Measurements from ENCODE around the gene KLHL14.

KLHL14 gene

GRCh38 chr18:32777049-32777448 lies 4.2 kb upstream of the KLHL14 start:
- no peak for TF ChIP-seq POLR2A (IDR thresholded peaks at IDR 0.05; ENCODE audit: low read length)
- TF ChIP-seq GATA1 (IDR thresholded peaks at IDR 0.05; ENCODE audit: low read depth, low read length) = no peak
- DNase-seq = no peak

- TF ChIP-seq GATA1 (IDR thresholded peaks at IDR 0.05; ENCODE audit: low read depth, low read length) = no peak
- TF ChIP-seq POLR2A (IDR thresholded peaks at IDR 0.05; ENCODE audit: low read length) = no peak
- DNase-seq = no peak
Measured at GRCh38 chr18:32776561-32776960, 3.7 kb upstream of the KLHL14 start.

- TF ChIP-seq POLR2A (IDR thresholded peaks at IDR 0.05; ENCODE audit: low read length) = no peak
- no peak for TF ChIP-seq GATA1 (IDR thresholded peaks at IDR 0.05; ENCODE audit: low read depth, low read length)
- no peak for DNase-seq
Measured at GRCh38 chr18:32775628-32776027, 2.8 kb upstream of the KLHL14 start.

GRCh38 chr18:32773382-32773712 lies 524 bp upstream of the KLHL14 start:
- no peak for DNase-seq
- TF ChIP-seq GATA1 (IDR thresholded peaks at IDR 0.05; ENCODE audit: low read depth, low read length) (no peak), POLR2A (IDR thresholded peaks at IDR 0.05; ENCODE audit: low read length) (no peak)

GRCh38 chr18:32771871-32772580 lies 797 bp downstream of the KLHL14 start:
- TF ChIP-seq POLR2A (IDR thresholded peaks at IDR 0.05; ENCODE audit: low read length) (no peak), GATA1 (IDR thresholded peaks at IDR 0.05; ENCODE audit: low read depth, low read length) (no peak)
- DNase-seq = no peak

DNA sequence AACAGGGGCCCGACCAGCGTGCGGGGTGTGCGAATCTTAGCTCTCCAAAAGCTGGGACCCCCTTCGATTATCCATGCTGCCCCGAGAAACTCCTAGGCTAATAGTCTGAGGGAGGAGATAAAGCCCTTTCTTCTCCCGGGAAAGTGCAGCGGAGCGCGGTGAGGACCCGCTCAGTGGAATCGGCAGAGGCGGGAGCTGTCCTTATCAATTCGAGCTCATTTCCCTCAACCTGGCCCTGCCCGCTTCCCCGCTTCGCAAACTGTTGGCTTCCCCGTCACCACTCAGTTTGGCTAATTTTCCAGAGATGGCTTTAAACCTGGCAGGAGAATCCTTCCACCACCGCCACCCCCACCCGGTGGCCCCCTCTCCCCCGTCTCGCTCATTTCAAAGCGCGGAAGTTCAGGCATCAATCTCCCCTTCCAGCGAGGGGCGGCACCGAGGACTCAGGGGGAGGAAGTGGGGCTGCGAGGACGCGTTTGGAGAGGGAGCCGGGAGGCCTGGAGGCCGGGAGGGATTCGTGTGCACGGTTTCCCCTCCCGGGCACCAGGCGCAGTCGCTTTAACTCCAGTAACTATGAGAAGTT lies 1.6 kb downstream of the KLHL14 start:
- DNase-seq = no peak
- TF ChIP-seq POLR2A (IDR thresholded peaks at IDR 0.05; ENCODE audit: low read length) = no peak
- no peak for TF ChIP-seq GATA1 (IDR thresholded peaks at IDR 0.05; ENCODE audit: low read depth, low read length)

DNA sequence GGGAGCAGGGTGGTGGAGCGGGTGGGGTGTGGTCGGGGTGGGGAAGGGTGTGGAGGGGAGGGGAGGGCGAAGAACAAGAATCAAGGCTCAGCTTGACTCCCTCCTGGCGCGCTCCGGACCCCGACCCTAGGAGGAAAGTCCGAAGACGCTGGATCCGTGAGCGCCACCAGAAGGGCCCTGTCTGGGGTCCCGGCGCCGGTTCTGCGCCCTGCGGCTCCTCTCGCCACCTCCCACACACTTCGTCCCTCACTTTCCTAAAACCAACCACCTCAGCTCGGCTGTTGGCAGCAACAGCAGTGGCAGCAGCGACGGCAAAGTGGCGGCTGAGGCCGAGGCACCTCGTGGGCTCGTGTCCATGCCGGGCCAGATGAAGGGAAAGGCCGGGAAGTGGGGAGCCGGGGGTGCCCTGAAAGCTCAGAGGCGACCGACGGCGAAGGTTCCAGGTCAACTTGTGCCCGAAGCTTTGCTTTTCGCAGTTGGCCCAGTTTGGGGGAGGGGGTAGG lies 2.1 kb downstream of the KLHL14 start:
- DNase-seq = no peak
- TF ChIP-seq POLR2A (IDR thresholded peaks at IDR 0.05; ENCODE audit: low read length) (no peak), GATA1 (IDR thresholded peaks at IDR 0.05; ENCODE audit: low read depth, low read length) (no peak)

DNA sequence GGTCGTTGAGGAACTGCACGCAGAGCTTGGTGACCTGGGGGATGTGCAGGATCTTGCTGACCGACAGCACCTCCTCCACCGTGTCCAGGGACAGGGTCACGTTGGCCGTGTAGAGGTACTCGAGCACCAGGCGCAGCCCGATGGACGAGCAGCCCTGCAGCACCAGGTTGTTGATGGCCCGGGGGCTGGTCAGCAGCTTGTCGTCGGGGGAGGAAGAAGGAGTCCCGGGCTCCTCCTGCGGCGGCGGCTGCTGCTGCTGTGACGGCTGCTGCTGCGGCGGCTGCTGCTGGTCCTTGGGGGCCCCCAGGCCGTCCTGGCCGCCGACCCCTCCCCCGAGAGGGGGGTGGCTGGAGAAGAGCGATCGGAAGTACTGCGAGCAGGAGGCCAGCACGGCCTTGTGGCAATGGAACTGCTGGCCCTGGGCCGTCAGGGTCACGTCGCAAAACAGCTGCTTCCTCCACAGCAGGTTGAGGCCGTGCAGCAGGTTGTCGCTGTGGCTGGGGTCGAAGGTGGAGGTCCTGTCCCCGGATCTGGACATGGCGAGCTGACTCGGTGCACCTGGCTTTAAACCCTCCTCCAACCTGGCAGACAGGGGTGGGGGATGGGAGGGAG lies 2.7 kb downstream of the KLHL14 start:
- TF ChIP-seq POLR2A (IDR thresholded peaks at IDR 0.05; ENCODE audit: low read length) (no peak), GATA1 (IDR thresholded peaks at IDR 0.05; ENCODE audit: low read depth, low read length) (no peak)
- DNase-seq = no peak

DNA sequence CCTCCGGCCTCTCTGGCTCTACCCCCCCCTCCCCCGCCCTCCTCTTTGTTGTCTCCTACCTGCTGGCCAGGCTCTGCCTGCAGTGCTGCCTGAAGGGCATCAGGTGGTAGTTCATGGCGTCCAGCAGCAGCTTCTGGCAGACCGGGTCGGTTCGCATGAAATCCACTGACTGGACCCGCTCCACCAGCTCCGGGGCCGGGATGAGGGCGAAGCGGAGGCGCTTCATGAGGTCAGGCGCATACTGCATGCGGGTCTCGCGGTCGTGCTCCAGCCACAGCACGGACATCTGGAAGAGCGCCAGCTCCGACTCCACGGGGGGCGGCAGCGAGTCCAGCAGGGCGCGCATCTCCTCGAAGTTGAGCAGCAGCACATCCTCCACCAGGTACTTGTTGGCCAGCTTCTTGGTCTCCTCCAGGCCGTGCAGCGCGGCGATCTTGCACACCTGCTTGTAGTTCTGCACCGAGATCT lies 3.2 kb downstream of the KLHL14 start:
- TF ChIP-seq GATA1 (IDR thresholded peaks at IDR 0.05; ENCODE audit: low read depth, low read length) (no peak), POLR2A (IDR thresholded peaks at IDR 0.05; ENCODE audit: low read length) (no peak)
- no peak for DNase-seq

GRCh38 chr18:32769071-32769585 lies 3.7 kb downstream of the KLHL14 start:
- no peak for DNase-seq
- TF ChIP-seq POLR2A (IDR thresholded peaks at IDR 0.05; ENCODE audit: low read length) (no peak), GATA1 (IDR thresholded peaks at IDR 0.05; ENCODE audit: low read depth, low read length) (no peak)

DNA sequence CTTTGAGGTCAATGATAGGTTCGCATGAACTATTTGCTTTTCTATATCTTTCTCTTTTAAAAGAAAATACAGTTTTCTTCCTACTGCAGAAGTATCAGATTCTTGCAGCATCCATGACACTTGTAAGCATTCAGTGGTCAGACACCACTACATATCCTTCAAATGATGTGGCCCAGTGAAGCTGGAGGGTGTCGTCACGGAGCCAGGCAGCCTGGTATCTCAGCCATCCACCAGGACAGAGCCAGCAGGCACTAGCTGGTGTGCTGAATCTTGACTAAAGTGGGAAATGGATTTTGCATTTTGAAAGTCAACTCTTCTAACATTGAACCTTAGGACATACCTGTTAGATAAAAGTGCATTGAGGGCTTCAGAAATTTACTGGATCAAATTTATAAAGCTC lies 5.4 kb downstream of the KLHL14 start:
- no peak for DNase-seq
- TF ChIP-seq GATA1 (IDR thresholded peaks at IDR 0.05; ENCODE audit: low read depth, low read length) (no peak), POLR2A (IDR thresholded peaks at IDR 0.05; ENCODE audit: low read length) (no peak)

GRCh38 chr18:32764611-32765244 lies 8.1 kb downstream of the KLHL14 start:
- no peak for DNase-seq
- TF ChIP-seq POLR2A (IDR thresholded peaks at IDR 0.05; ENCODE audit: low read length) (no peak), GATA1 (IDR thresholded peaks at IDR 0.05; ENCODE audit: low read depth, low read length) (no peak)

- peak in 1 of 2 experiments; percentile 18 for DNase-seq
- TF ChIP-seq POLR2A (IDR thresholded peaks at IDR 0.05; ENCODE audit: low read length) (no peak), GATA1 (IDR thresholded peaks at IDR 0.05; ENCODE audit: low read depth, low read length) (no peak)
Measured at GRCh38 chr18:32763293-32763692, 9.5 kb downstream of the KLHL14 start.

GRCh38 chr18:32761231-32761630 lies 11.6 kb downstream of the KLHL14 start:
- DNase-seq = no peak
- no peak for TF ChIP-seq GATA1 (IDR thresholded peaks at IDR 0.05; ENCODE audit: low read depth, low read length)
- no peak for TF ChIP-seq POLR2A (IDR thresholded peaks at IDR 0.05; ENCODE audit: low read length)
